HG02763 (cell line): ENCODE data around the gene GIMD1.

ENCODE experiments used
- ATAC-seq: cut with Tn5 transposase; IDR thresholded peaks from one replicate; pipeline ENCODE4 v1.9.1; 2021; ENCODE audit warnings: mild to moderate bottlenecking, moderate library complexity; ENCODE audit not compliant: unreplicated experiment

GIMD1 gene

GRCh38 chr4:106315968-106316772 lies 52.4 kb downstream of the GIMD1 start, which contains the start of the genes AIMP1 and TBCK:
AIMP1 (plus strand) TSS chr4:106316550; CDS start chr4:106325010, 8,460 bp downstream.
TBCK (minus strand) TSS chr4:106316209; CDS start chr4:106308960, 7,249 bp downstream.
- ATAC-seq: peak; percentile 90

- ATAC-seq: peak; percentile 22
These were observed 53.1 kb downstream of the GIMD1 start for GRCh38 chr4:106315476-106315967.

- no peak for ATAC-seq
These were observed 53.6 kb downstream of the GIMD1 start for GRCh38 chr4:106314960-106315359.

GRCh38 chr4:106312997-106313522 lies 55.5 kb downstream of the GIMD1 start:
- no peak for ATAC-seq

GRCh38 chr4:106312377-106312776 lies 56.2 kb downstream of the GIMD1 start:
- ATAC-seq: no peak
